WTC11 (cell line): ENCODE data around the gene BAIAP2L2.

Source experiments
- MXD4 ChIP-seq: fragments of 250-450 bp; sonication (Bioruptor Pico); IDR thresholded peaks from 2 replicates; pipeline ENCODE4 v1.8.0; 2021; ENCODE audit warnings: mild to moderate bottlenecking, moderate library complexity, borderline replicate concordance
- TF ChIP-seq, protein P1 (sequence below): fragments of 200-600 bp; IDR thresholded peaks from 2 replicates; pipeline ENCODE4 v1.8.0; 2022; ENCODE audit warnings: antibody characterized with exemption
- TF ChIP-seq, protein P2 (sequence below): sonication (generic); formaldehyde crosslinking; IDR thresholded peaks from 2 replicates; pipeline ENCODE4 v1.8.0; 2023; ENCODE audit warnings: missing genetic modification reagents, mild to moderate bottlenecking, borderline replicate concordance

GRCh38 chr22:38067028-38067415, 43.5 kb downstream of the BAIAP2L2 start:
- TF ChIP-seq, protein P1, sequence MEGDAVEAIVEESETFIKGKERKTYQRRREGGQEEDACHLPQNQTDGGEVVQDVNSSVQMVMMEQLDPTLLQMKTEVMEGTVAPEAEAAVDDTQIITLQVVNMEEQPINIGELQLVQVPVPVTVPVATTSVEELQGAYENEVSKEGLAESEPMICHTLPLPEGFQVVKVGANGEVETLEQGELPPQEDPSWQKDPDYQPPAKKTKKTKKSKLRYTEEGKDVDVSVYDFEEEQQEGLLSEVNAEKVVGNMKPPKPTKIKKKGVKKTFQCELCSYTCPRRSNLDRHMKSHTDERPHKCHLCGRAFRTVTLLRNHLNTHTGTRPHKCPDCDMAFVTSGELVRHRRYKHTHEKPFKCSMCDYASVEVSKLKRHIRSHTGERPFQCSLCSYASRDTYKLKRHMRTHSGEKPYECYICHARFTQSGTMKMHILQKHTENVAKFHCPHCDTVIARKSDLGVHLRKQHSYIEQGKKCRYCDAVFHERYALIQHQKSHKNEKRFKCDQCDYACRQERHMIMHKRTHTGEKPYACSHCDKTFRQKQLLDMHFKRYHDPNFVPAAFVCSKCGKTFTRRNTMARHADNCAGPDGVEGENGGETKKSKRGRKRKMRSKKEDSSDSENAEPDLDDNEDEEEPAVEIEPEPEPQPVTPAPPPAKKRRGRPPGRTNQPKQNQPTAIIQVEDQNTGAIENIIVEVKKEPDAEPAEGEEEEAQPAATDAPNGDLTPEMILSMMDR = no peak
- TF ChIP-seq MXD4 (CRISPR knock-in tag) = no peak
- TF ChIP-seq, protein P2, sequence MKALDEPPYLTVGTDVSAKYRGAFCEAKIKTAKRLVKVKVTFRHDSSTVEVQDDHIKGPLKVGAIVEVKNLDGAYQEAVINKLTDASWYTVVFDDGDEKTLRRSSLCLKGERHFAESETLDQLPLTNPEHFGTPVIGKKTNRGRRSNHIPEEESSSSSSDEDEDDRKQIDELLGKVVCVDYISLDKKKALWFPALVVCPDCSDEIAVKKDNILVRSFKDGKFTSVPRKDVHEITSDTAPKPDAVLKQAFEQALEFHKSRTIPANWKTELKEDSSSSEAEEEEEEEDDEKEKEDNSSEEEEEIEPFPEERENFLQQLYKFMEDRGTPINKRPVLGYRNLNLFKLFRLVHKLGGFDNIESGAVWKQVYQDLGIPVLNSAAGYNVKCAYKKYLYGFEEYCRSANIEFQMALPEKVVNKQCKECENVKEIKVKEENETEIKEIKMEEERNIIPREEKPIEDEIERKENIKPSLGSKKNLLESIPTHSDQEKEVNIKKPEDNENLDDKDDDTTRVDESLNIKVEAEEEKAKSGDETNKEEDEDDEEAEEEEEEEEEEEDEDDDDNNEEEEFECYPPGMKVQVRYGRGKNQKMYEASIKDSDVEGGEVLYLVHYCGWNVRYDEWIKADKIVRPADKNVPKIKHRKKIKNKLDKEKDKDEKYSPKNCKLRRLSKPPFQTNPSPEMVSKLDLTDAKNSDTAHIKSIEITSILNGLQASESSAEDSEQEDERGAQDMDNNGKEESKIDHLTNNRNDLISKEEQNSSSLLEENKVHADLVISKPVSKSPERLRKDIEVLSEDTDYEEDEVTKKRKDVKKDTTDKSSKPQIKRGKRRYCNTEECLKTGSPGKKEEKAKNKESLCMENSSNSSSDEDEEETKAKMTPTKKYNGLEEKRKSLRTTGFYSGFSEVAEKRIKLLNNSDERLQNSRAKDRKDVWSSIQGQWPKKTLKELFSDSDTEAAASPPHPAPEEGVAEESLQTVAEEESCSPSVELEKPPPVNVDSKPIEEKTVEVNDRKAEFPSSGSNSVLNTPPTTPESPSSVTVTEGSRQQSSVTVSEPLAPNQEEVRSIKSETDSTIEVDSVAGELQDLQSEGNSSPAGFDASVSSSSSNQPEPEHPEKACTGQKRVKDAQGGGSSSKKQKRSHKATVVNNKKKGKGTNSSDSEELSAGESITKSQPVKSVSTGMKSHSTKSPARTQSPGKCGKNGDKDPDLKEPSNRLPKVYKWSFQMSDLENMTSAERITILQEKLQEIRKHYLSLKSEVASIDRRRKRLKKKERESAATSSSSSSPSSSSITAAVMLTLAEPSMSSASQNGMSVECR (CRISPR knock-in tag) = no peak
